Measurements from ENCODE around the gene VPS13C.

DNA sequence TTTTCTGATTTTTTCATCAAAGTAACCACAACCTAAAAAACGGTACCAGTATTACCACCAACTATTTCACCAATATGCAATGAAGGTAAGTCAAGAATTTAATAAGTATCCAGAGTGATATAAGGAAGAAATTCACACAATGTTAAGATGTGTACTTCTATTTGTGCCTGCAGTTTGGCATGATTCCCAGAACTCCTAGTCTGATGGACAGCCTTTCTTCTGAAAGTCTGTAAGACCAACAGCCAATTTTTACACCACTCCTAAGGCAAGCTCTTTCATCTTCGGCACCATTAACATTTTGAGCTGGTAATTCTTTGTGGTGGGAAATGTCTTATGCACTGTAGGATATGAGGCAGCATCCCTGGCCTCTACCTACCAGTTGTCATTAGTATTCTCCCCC lies 108.3 kb downstream of the VPS13C start:
- TF ChIP-seq POLR2A (IDR thresholded peaks at IDR 0.05; ENCODE audit: low read depth, low read length) (no peak), POLR2AphosphoS5 (IDR thresholded peaks at IDR 0.05; ENCODE audit: insufficient read depth, low read depth, low read length) (no peak), EZH2 (IDR thresholded peaks at IDR 0.05; ENCODE audit: borderline replicate concordance, low read depth, low read length, severe bottlenecking) (no peak), CTCF (IDR thresholded peaks at IDR 0.05; ENCODE audit: extremely low read depth in 1 of 2, insufficient read depth in 1 of 2, low read depth in 1 of 2, low read length in 2 of 2) (no peak), MAX (IDR thresholded peaks at IDR 0.05; ENCODE audit: insufficient read depth, insufficient read length) (no peak)

Measured in endothelial cell of umbilical vein (primary cell).